Liver (tissue), 9 donors: ENCODE measurements around the gene ZBTB4. TPM values are rescaled to one million over a fixed set of nuclear protein-coding genes. Genes with fewer than 3 reads are reported as not detected.

Experiments
- DNase-seq: peaks from one replicate; pipeline ENCODE4 v3.0.0-alpha.2; 2017; ENCODE audit warnings: low spot score
- H3K27ac ChIP-seq, 2 donors: one replicate each; pipeline ENCODE4 v1.7.0; 2013; ENCODE audit warnings: inconsistent platforms in 2 of 2, low read length in 2 of 2, control low read depth in 1 of 2, low read depth in 1 of 2, mild to moderate bottlenecking in 1 of 2
- H3K27me3 ChIP-seq, 4 donors: one replicate each; pipeline versions ENCODE4 v1.6.1 to v1.7.0; 2013; ENCODE audit warnings: low read length in 3 of 4, inconsistent platforms in 1 of 4, mild to moderate bottlenecking in 1 of 4, moderate library complexity in 1 of 4; ENCODE audit not compliant: control insufficient read depth in 4 of 4, insufficient read depth in 4 of 4
- H3K36me3 ChIP-seq, 4 donors: one replicate each; pipeline versions ENCODE4 v1.6.1 to v1.7.0; 2013; ENCODE audit warnings: low read length in 3 of 4, mild to moderate bottlenecking in 3 of 4, low read depth in 1 of 4, moderate library complexity in 1 of 4; ENCODE audit not compliant: control insufficient read depth in 4 of 4, insufficient read depth in 3 of 4
- H3K4me1 ChIP-seq, 4 donors: one replicate each; pipeline versions ENCODE4 v1.6.1 to v1.7.0; 2013; ENCODE audit warnings: low read length in 3 of 4, mild to moderate bottlenecking in 3 of 4, moderate library complexity in 1 of 4; ENCODE audit not compliant: control insufficient read depth in 4 of 4, insufficient read depth in 4 of 4
- H3K4me3 ChIP-seq, 3 donors: one replicate each; pipeline versions ENCODE4 v1.6.1 to v1.7.0; 2013; ENCODE audit warnings: low read length in 3 of 3, control low read depth in 1 of 3, low read depth in 1 of 3, mild to moderate bottlenecking in 1 of 3
- H3K9ac ChIP-seq, 2 donors: one replicate each; pipeline ENCODE4 v1.7.0; 2013; ENCODE audit warnings: low read length in 2 of 2, mild to moderate bottlenecking in 2 of 2, moderate library complexity in 2 of 2, control low read depth in 1 of 2, low read depth in 1 of 2
- H3K9me3 ChIP-seq, 4 donors: one replicate each; pipeline versions ENCODE4 v1.6.1 to v1.7.0; 2013; ENCODE audit warnings: low read length in 3 of 4; ENCODE audit not compliant: control insufficient read depth in 4 of 4
- FOXA2 ChIP-seq: IDR thresholded peaks from 2 replicates; pipeline ENCODE4 v1.6.1; 2016; ENCODE audit warnings: antibody characterized with exemption
- GABPA ChIP-seq, 2 donors: IDR thresholded peaks in 1 of 2; conservative IDR thresholded peaks in 1 of 2; 2 replicates each; pipeline ENCODE4 v1.6.1; 2016; ENCODE audit warnings: antibody characterized with exemption in 2 of 2, mild to moderate bottlenecking in 1 of 2, moderate library complexity in 1 of 2
- HNF4A ChIP-seq, 2 donors: conservative IDR thresholded peaks; 2 replicates each; pipeline ENCODE4 v1.6.1; 2016; ENCODE audit warnings: antibody characterized with exemption in 2 of 2, mild to moderate bottlenecking in 2 of 2
- HNF4G ChIP-seq: IDR thresholded peaks from 2 replicates; pipeline ENCODE4 v1.6.1; 2016; ENCODE audit warnings: antibody characterized with exemption
- JUND ChIP-seq, 2 donors: IDR thresholded peaks; 2 replicates each; pipeline ENCODE4 v1.6.1; 2016; ENCODE audit warnings: antibody characterized with exemption in 2 of 2
- NR2F2 ChIP-seq: IDR thresholded peaks from 2 replicates; pipeline ENCODE4 v1.6.1; 2016; ENCODE audit warnings: antibody characterized with exemption
- RAD21 ChIP-seq, 2 donors: IDR thresholded peaks; 2 replicates each; pipeline ENCODE4 v1.6.1; 2016; ENCODE audit warnings: antibody characterized with exemption in 2 of 2, mild to moderate bottlenecking in 2 of 2
- SP1 ChIP-seq: IDR thresholded peaks from 2 replicates; pipeline ENCODE4 v1.6.1; 2018; ENCODE audit warnings: antibody characterized with exemption, mild to moderate bottlenecking
- TAF1 ChIP-seq: conservative IDR thresholded peaks from 2 replicates; pipeline ENCODE4 v1.6.1; 2016; ENCODE audit warnings: antibody characterized with exemption, mild to moderate bottlenecking
- WGBS: extraction: QIAGEN DNeasy Blood & Tissue Kit; methylation state at CpG from one replicate; pipeline ENCODE4 v1.1.7; 2013; 5-methylcytosine and 5-hydroxymethylcytosine counted together
- polyA plus RNA-seq, 2 donors: library from polyadenylated mRNA; stranded (reverse) in 1 of 2; unstranded in 1 of 2; fragments of 200-250 nt in 1 of 2; fragments of >200 nt in 1 of 2; fragmentation: Nextera tagmentation in 1 of 2; extraction: Ambion mirVana in 1 of 2; gene quantifications; one replicate each; pipeline versions ENCODE4 v1.2.1 to v1.2.3, GENCODE V29; 2013 to 2015
- total RNA-seq, 2 donors: library from RNA; depleted of rRNA; stranded (reverse); fragments of >200 nt; gene quantifications; one replicate each; pipeline ENCODE4 v1.2.3, GENCODE V29; 2014
- TF ChIP-seq, protein P1 (sequence below): IDR thresholded peaks from 2 replicates; pipeline ENCODE4 v1.6.1; 2016; ENCODE audit warnings: antibody characterized with exemption, mild to moderate bottlenecking
- TF ChIP-seq, protein P2 (sequence below): IDR thresholded peaks from 2 replicates; pipeline ENCODE4 v1.6.1; 2016; ENCODE audit warnings: antibody characterized with exemption
- TF ChIP-seq, protein P3 (sequence below): IDR thresholded peaks from 2 replicates; pipeline ENCODE4 v1.6.1; 2016; ENCODE audit warnings: antibody characterized with exemption
- TF ChIP-seq, protein P4 (sequence below): IDR thresholded peaks from 2 replicates; pipeline ENCODE4 v1.6.1; 2016; ENCODE audit warnings: antibody characterized with exemption
- donor health status: healthy.
- donor health status: healthy.
- donor health status: healthy.
- donor health status: healthy.
- donor health status: healthy.

The ZBTB4 gene
- total and polyA plus RNA-seq, 4 donors = 1.5 to 6.0 (median 5.1) TPM

DNA sequence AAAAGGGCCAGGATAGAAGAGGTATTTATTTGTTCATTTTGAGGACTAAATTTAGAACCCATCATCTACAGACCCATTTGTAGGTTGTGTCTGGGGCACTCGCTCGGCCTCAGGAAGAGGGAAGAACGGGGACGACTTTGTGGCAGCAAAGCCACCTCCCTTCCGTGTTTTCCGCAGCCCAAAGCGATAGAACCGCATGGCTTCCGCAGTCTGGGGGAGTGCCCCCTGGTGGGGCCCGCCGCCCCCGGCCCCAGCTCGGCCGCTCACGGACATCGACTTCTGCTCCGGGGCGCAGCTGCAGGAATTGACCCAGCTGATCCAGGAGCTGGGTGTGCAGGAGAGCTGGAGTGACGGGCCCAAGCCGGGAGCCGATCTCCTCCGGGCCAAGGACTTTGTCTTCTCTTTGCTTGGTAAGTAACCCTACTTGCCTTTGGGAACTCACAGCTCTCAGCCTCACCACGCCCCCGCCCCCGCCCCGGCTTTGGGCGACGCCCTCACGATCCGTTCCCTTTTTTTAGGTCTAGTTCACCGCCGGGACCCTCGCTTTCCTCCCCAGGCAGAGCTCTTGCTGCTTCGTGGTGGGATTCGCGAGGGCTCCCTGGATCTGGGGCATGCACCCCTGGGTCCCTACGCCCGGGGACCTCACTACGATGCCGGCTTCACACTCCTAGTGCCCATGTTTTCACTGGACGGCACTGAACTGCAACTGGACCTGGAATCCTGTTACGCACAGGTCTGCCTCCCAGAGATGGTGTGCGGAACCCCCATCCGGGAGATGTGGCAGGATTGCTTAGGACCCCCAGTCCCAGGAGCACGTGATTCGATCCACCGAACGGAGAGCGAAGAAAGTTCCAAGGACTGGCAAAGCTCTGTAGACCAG is 43.5 kb downstream of the ZBTB4 start:
- Histone ChIP-seq H3K9ac (peak overlapping the region; percentile 4 to 51), H3K27me3 (peaks cover 0 to 3% (median 0%) of the 10 kb centered on the region in 4 donors), H3K4me1 (peaks cover 20 to 45% (median 35%) of the 10 kb centered on the region in 4 donors), H3K9me3 (no peaks in the 10 kb centered on the region), H3K4me3 (peak overlapping the region in 2 of 3 donors; percentile 52 to 83), H3K36me3 (no peaks in the 10 kb centered on the region), H3K27ac (peak overlapping the region; percentile 53 to 69)
- TF ChIP-seq HNF4G = no peak
- TF ChIP-seq SP1 = no peak
- no peak for TF ChIP-seq FOXA2
- TF ChIP-seq, protein P1, sequence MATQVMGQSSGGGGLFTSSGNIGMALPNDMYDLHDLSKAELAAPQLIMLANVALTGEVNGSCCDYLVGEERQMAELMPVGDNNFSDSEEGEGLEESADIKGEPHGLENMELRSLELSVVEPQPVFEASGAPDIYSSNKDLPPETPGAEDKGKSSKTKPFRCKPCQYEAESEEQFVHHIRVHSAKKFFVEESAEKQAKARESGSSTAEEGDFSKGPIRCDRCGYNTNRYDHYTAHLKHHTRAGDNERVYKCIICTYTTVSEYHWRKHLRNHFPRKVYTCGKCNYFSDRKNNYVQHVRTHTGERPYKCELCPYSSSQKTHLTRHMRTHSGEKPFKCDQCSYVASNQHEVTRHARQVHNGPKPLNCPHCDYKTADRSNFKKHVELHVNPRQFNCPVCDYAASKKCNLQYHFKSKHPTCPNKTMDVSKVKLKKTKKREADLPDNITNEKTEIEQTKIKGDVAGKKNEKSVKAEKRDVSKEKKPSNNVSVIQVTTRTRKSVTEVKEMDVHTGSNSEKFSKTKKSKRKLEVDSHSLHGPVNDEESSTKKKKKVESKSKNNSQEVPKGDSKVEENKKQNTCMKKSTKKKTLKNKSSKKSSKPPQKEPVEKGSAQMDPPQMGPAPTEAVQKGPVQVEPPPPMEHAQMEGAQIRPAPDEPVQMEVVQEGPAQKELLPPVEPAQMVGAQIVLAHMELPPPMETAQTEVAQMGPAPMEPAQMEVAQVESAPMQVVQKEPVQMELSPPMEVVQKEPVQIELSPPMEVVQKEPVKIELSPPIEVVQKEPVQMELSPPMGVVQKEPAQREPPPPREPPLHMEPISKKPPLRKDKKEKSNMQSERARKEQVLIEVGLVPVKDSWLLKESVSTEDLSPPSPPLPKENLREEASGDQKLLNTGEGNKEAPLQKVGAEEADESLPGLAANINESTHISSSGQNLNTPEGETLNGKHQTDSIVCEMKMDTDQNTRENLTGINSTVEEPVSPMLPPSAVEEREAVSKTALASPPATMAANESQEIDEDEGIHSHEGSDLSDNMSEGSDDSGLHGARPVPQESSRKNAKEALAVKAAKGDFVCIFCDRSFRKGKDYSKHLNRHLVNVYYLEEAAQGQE = no peak
- TF ChIP-seq NR2F2 = no peak
- TF ChIP-seq GABPA (IDR thresholded peaks at IDR 0.05 in 1 of 2, conservative IDR thresholded peaks at IDR 0.05 in 1 of 2) = no peak
- 15% methylated on average over 49 of the region's 49 CpGs for WGBS
- peak; percentile 57 for DNase-seq

DNA sequence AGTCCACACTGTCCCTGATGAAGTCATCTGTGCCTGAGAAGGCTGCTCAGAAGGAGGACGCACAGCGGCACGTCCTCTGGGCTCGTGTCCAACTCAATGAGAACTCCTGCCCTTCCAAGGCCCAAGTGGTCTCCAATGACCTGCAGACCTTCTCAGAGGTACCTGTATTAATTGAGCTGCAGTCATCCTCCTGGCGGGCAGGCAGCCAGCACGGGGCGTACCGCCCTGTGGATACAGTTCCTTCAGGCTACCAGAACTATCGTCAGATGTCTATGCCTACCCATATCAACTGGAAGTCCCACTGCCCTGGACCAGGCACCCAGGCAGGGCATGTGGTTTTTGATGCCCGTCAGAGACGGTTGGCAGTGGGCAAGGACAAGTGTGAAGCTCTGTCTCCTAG is 47.1 kb downstream of the ZBTB4 start:
- Histone ChIP-seq H3K4me3 (no peak overlapping the region), H3K27ac (no peak overlapping the region), H3K27me3 (no peaks in the 10 kb centered on the region), H3K36me3 (no peaks in the 10 kb centered on the region), H3K9ac (no peak overlapping the region), H3K9me3 (no peaks in the 10 kb centered on the region), H3K4me1 (peaks cover 8 to 23% (median 18%) of the 10 kb centered on the region in 4 donors)
- 95% methylated on average over 11 of the region's 11 CpGs for WGBS
- TF ChIP-seq NR2F2 = no peak
- TF ChIP-seq, protein P1 = no peak
- no peak for TF ChIP-seq FOXA2
- TF ChIP-seq, protein P2, sequence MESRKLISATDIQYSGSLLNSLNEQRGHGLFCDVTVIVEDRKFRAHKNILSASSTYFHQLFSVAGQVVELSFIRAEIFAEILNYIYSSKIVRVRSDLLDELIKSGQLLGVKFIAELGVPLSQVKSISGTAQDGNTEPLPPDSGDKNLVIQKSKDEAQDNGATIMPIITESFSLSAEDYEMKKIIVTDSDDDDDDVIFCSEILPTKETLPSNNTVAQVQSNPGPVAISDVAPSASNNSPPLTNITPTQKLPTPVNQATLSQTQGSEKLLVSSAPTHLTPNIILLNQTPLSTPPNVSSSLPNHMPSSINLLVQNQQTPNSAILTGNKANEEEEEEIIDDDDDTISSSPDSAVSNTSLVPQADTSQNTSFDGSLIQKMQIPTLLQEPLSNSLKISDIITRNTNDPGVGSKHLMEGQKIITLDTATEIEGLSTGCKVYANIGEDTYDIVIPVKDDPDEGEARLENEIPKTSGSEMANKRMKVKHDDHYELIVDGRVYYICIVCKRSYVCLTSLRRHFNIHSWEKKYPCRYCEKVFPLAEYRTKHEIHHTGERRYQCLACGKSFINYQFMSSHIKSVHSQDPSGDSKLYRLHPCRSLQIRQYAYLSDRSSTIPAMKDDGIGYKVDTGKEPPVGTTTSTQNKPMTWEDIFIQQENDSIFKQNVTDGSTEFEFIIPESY = no peak
- no peak for TF ChIP-seq HNF4A (conservative IDR thresholded peaks at IDR 0.05)
- TF ChIP-seq, protein P3, sequence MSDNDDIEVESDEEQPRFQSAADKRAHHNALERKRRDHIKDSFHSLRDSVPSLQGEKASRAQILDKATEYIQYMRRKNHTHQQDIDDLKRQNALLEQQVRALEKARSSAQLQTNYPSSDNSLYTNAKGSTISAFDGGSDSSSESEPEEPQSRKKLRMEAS = no peak
- TF ChIP-seq HNF4G = no peak
- TF ChIP-seq, protein P4, sequence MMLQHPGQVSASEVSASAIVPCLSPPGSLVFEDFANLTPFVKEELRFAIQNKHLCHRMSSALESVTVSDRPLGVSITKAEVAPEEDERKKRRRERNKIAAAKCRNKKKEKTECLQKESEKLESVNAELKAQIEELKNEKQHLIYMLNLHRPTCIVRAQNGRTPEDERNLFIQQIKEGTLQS = no peak
- TF ChIP-seq RAD21 (IDR thresholded peaks at IDR 0.05) = no peak
- TF ChIP-seq JUND (IDR thresholded peaks at IDR 0.05) = no peak
- no peak for TF ChIP-seq TAF1
- no peak for DNase-seq
